Osteoblast (primary cell): ENCODE measurements around the gene CDH15. TPM values are rescaled to one million over a fixed set of nuclear protein-coding genes. Genes with fewer than 3 reads are reported as not detected.
"Not testable (repeated sequence)": the region's sequence is repeated elsewhere in the genome, so short reads cannot be mapped to it uniquely, and the experiment has no call there.

Experiments
- DNase-seq: peaks from one replicate; pipeline ENCODE4 v3.0.0; 2011; ENCODE audit warnings: low spot score, mixed read lengths; ENCODE audit not compliant: insufficient read length; ENCODE audit errors: missing footprints
- H2AFZ ChIP-seq: 2 replicates; pipeline ENCODE4 v1.6.0; 2011; ENCODE audit warnings: mild to moderate bottlenecking, low read length
- H3K27ac ChIP-seq: 2 replicates; pipeline ENCODE4 v1.5.1; 2011; ENCODE audit warnings: mild to moderate bottlenecking, low read depth, low read length, moderate library complexity
- H3K27me3 ChIP-seq: 2 replicates; pipeline ENCODE4 v1.6.0; 2012; ENCODE audit warnings: mild to moderate bottlenecking, control low read depth, inconsistent platforms, low read length, moderate library complexity; ENCODE audit not compliant: insufficient read depth
- H3K36me3 ChIP-seq: 2 replicates; pipeline ENCODE4 v1.5.1; 2011; ENCODE audit warnings: mild to moderate bottlenecking, low read length, control low read depth, moderate library complexity; ENCODE audit not compliant: insufficient read depth
- H3K4me1 ChIP-seq: 2 replicates; pipeline ENCODE4 v1.5.1; 2011; ENCODE audit warnings: mild to moderate bottlenecking, low read length, control low read depth, moderate library complexity; ENCODE audit not compliant: insufficient read depth
- H3K4me2 ChIP-seq: 2 replicates; pipeline ENCODE4 v1.6.0; 2011; ENCODE audit warnings: mild to moderate bottlenecking, low read length; ENCODE audit not compliant: insufficient read depth
- H3K4me3 ChIP-seq: fragments of 200-600 bp; sonication (generic); 3 replicates; pipeline ENCODE4 v1.5.1; 2012; ENCODE audit warnings: mild to moderate bottlenecking, low read length, inconsistent platforms; ENCODE audit not compliant: insufficient read depth
- H3K79me2 ChIP-seq: 2 replicates; pipeline ENCODE4 v1.6.0; 2012; ENCODE audit warnings: mild to moderate bottlenecking, low read length, control low read depth, inconsistent platforms; ENCODE audit not compliant: insufficient read depth
- H3K9me3 ChIP-seq: 2 replicates; pipeline ENCODE4 v1.5.1; 2011; ENCODE audit warnings: low read depth, low read length, control low read depth
- H4K20me1 ChIP-seq: 2 replicates; pipeline ENCODE4 v1.6.0; 2012; ENCODE audit warnings: mild to moderate bottlenecking, low read length, control low read depth; ENCODE audit not compliant: insufficient read depth
- total RNA-seq: library from RNA; depleted of rRNA; stranded (reverse); fragments of >200 nt; gene quantifications from 2 replicates; pipeline ENCODE4 v1.2.3, GENCODE V29; 2012
- TF ChIP-seq, protein P1 (sequence below): IDR thresholded peaks from 2 replicates; pipeline ENCODE4 v1.5.1; 2011; ENCODE audit warnings: mild to moderate bottlenecking, low read depth, low read length, moderate library complexity; ENCODE audit errors: extremely low read depth

Gene CDH15
- total RNA-seq, 1 donor, result 2.2 TPM

DNA sequence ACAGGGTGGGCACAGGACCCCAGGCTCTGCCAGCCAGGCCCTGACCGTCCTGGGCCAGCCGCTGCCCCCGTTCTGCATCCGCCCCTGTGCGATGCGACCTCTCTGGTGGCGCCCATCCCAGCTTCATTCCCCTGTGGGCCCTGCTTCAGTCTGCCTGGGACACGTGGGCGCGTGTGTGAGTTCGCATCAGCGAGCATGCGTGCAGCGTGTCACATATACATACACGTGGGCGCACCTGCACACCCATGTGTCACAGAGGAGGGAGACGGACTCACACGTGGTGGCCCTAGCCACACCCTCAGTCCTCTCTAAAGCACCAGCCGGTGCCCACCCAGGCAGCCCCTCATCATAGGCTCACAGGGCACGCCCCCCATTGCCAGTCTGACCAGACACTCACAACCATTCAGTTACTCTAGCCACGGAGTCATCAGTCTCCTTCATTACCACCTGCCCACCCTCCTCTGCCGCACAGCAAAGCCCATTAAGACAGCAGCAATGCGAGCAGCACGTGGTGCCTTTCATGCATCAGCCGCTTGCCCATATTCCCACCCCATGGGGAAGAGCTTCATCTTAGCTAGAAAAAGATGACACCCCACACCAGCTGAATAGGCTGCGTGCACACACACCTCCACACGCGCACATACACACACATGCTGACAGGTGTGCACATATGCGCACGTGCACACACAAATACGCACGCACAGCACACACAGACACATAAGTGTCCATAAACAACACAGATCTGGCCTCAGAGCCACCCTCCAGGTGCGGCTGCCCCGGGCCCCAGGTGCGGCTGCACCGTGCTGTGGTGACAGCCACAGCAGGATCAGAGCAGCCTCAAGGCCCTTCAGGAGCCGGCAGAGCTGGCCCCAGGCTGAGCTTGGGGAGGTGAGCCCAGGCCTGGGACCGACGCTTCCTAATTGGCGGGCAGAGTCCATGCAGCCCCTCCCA, 9.5 kb upstream of the CDH15 start:
- Histone ChIP-seq H4K20me1 (peaks cover 2% of the 10 kb centered on the region), H3K4me1 (peaks cover 4% of the 10 kb centered on the region), H3K36me3 (no peaks in the 10 kb centered on the region), H3K4me3 (no peak overlapping the region), H3K79me2 (no peaks in the 10 kb centered on the region), H3K4me2 (no peak overlapping the region), H3K27me3 (peaks cover 3% of the 10 kb centered on the region), H2AFZ (no peak overlapping the region), H3K27ac (no peak overlapping the region), H3K9me3 (no peaks in the 10 kb centered on the region)
- no peak for DNase-seq
- TF ChIP-seq, protein P1, sequence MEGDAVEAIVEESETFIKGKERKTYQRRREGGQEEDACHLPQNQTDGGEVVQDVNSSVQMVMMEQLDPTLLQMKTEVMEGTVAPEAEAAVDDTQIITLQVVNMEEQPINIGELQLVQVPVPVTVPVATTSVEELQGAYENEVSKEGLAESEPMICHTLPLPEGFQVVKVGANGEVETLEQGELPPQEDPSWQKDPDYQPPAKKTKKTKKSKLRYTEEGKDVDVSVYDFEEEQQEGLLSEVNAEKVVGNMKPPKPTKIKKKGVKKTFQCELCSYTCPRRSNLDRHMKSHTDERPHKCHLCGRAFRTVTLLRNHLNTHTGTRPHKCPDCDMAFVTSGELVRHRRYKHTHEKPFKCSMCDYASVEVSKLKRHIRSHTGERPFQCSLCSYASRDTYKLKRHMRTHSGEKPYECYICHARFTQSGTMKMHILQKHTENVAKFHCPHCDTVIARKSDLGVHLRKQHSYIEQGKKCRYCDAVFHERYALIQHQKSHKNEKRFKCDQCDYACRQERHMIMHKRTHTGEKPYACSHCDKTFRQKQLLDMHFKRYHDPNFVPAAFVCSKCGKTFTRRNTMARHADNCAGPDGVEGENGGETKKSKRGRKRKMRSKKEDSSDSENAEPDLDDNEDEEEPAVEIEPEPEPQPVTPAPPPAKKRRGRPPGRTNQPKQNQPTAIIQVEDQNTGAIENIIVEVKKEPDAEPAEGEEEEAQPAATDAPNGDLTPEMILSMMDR, result no peak

DNA sequence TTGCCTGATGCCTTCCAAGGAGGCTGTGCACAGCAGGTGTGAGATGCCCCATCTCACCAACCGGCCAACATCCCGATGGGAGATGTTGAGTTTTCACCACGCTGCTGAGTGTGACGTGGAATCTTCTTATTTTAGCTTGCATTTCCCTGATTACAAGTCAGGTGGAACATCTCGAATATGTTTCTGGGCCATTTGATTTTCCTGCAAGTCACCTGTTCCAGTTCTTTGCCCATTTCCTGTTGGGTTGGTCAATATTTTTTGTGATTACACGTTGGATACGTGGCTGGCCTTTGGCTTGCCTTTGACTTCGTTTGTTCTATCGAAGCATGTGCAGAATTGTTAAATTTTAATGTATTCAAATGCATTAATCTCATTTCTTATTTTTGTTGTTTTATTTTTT, 8.3 kb upstream of the CDH15 start:
- TF ChIP-seq, protein P1, result no peak
- Histone ChIP-seq H3K4me2 (no peak overlapping the region), H2AFZ (no peak overlapping the region), H3K27ac (no peak overlapping the region), H3K79me2 (no peaks in the 10 kb centered on the region), H3K27me3 (peaks cover 3% of the 10 kb centered on the region), H3K36me3 (no peaks in the 10 kb centered on the region), H3K4me3 (no peak overlapping the region), H3K4me1 (peaks cover 7% of the 10 kb centered on the region), H4K20me1 (no peaks in the 10 kb centered on the region), H3K9me3 (no peaks in the 10 kb centered on the region)
- DNase-seq, result no peak

DNA sequence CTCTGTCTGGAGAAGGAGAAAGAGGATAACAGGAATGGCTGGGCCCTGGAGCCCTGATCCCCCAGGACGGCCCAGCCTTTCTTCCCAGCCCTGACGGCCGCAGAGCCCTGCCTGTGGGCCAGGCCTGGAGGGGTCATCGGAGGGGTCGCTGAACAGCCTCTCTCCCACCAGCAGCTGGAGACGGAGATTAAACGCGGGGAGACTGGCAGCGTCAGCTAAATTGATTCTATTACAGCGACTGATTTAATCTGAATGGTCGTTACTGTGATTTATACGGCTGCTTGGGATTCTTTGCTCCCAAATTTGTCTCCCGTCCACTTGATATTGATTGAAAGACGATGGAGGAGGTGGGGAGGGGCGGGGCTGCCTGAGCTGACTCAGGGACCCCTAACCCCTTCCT, 7.1 kb upstream of the CDH15 start:
- H3K27ac ChIP-seq, result no peak overlapping the region
- H3K9me3 ChIP-seq, result no peaks in the 10 kb centered on the region
- no peaks in the 10 kb centered on the region for H3K79me2 ChIP-seq
- peaks cover 3% of the 10 kb centered on the region for H3K27me3 ChIP-seq
- H4K20me1 ChIP-seq, result no peaks in the 10 kb centered on the region
- H3K4me1 ChIP-seq, result peaks cover 7% of the 10 kb centered on the region
- H3K4me2 ChIP-seq, result no peak overlapping the region
- DNase-seq, result no peak
- no peak overlapping the region for H2AFZ ChIP-seq
- H3K4me3 ChIP-seq, result no peak overlapping the region
- TF ChIP-seq, protein P1, result no peak
- no peaks in the 10 kb centered on the region for H3K36me3 ChIP-seq

DNA sequence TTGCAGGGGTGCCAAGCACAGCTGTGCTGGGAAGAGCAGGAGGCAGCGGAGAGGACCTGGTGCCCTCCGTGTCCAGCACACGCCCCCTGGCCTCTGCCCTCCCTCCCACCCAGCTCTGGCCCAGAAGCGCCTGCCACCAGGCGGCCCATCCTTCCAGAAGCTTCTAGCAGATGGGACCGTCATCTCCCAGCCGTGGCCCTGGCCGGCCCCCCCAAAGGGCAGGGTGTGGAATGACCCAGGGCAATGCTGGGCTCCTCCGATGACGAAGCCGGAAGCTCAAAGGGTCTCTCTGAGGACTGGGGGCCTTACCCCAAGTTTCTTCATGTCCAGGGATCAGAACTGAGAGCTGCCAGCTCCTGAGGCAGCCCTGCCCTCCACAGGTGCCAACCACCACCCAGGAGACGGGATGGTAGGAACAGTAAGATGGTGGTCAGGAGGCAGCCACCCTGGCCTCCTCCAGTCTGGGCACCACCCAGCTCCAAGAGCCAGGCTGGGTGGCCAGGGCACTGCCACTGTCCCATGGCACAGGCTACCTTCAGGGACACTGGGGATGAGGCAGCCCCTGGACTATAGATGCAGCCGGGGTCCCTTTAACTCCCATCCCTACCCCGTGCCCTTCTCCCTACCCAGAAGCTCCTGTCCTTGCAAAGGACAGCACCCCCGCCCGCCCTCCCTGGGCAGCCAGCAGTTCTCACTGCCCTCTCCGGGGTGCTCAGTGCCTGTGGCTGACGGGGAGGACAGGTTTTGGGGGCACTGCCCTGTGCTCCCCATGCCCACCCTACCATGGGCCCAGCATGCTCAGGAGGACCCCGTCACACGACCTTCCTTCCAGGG, 6.5 kb upstream of the CDH15 start:
- Histone ChIP-seq H3K4me2 (no peak overlapping the region), H3K27ac (no peak overlapping the region), H4K20me1 (no peaks in the 10 kb centered on the region), H3K9me3 (no peaks in the 10 kb centered on the region), H3K36me3 (no peaks in the 10 kb centered on the region), H2AFZ (no peak overlapping the region), H3K4me1 (peaks cover 7% of the 10 kb centered on the region), H3K79me2 (no peaks in the 10 kb centered on the region), H3K27me3 (peaks cover 3% of the 10 kb centered on the region), H3K4me3 (no peak overlapping the region)
- TF ChIP-seq, protein P1, result no peak
- no peak for DNase-seq

DNA sequence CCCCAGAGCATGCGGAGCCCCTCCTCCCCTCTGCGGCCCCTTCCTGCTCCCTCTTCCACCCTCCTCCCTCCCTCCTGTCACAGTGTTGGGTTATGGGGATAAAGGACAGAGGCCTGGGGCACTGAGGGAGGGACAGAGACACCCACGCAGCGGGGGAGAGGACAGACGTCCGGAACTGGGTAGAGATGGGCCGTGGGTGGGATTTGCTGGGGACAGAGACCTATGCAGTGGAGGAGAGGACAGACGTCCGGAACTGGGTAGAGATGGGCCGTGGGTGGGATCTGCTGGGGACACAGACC, 5.9 kb upstream of the CDH15 start:
- not testable (repeated sequence) for H3K79me2 ChIP-seq, H3K36me3 ChIP-seq, DNase-seq, H3K4me1 ChIP-seq, H3K4me2 ChIP-seq, H3K27me3 ChIP-seq, H4K20me1 ChIP-seq, H3K9me3 ChIP-seq, H3K4me3 ChIP-seq, H3K27ac ChIP-seq, H2AFZ ChIP-seq
